Natural killer cell (primary cell): ENCODE data around the gene ZNF391. TPM values are rescaled to one million over a fixed set of nuclear protein-coding genes. Genes with fewer than 3 reads are reported as not detected.

Source experiments
- ATAC-seq, 3 donors: fragments of 150-1000 bp in 2 of 3; fragments of 200-7000 bp in 1 of 3; cut with Tn5 transposase; 1 replicate in 1 of 3; 2 replicates in 2 of 3; pipeline ENCODE4 v1.10.0; 2021; ENCODE audit warnings: mild to moderate bottlenecking in 2 of 3, moderate library complexity in 2 of 3
- DNase-seq, 2 donors: peaks; one replicate each; pipeline versions ENCODE4 v3.0.0 to v3.0.0-alpha.2; 2013 to 2021; ENCODE audit warnings: mixed read lengths in 1 of 2
- H3K27ac ChIP-seq: one replicate; pipeline ENCODE4 v1.5.1; 2013; ENCODE audit warnings: mild to moderate bottlenecking, low read length
- H3K27me3 ChIP-seq: one replicate; pipeline ENCODE4 v1.6.1; 2013; ENCODE audit warnings: low read length; ENCODE audit not compliant: control insufficient read depth, insufficient read depth
- H3K36me3 ChIP-seq: one replicate; pipeline ENCODE4 v1.6.1; 2013; ENCODE audit warnings: low read length; ENCODE audit not compliant: control insufficient read depth, insufficient read depth
- H3K4me1 ChIP-seq: one replicate; pipeline ENCODE4 v1.6.1; 2013; ENCODE audit warnings: low read length; ENCODE audit not compliant: control insufficient read depth, insufficient read depth
- H3K4me3 ChIP-seq: one replicate; pipeline ENCODE4 v1.5.1; 2013; ENCODE audit warnings: low read length
- H3K9me3 ChIP-seq: one replicate; pipeline ENCODE4 v1.6.1; 2013; ENCODE audit warnings: low read length; ENCODE audit not compliant: control insufficient read depth, insufficient read depth
- H3K27ac Mint-ChIP-seq, 2 donors: one replicate each; pipeline ENCODE4 v1.8.0; 2022; ENCODE audit warnings: mild to moderate bottlenecking in 2 of 2, mixed read lengths in 2 of 2, moderate library complexity in 1 of 2
- H3K27me3 Mint-ChIP-seq, 2 donors: one replicate each; pipeline ENCODE4 v1.8.0; 2022; ENCODE audit warnings: low read depth in 2 of 2, mixed read lengths in 2 of 2
- H3K36me3 Mint-ChIP-seq: one replicate; pipeline ENCODE4 v1.8.0; 2022; ENCODE audit warnings: mixed read lengths
- H3K4me1 Mint-ChIP-seq, 2 donors: one replicate each; pipeline ENCODE4 v1.8.0; 2022; ENCODE audit warnings: mixed read lengths in 2 of 2
- H3K4me3 Mint-ChIP-seq: one replicate; pipeline ENCODE4 v1.8.0; 2022; ENCODE audit warnings: mild to moderate bottlenecking, moderate library complexity, mixed read lengths
- H3K9me3 Mint-ChIP-seq, 2 donors: one replicate each; pipeline ENCODE4 v1.8.0; 2022; ENCODE audit warnings: mixed read lengths in 2 of 2
- CTCF ChIP-seq: fragments of 200-600 bp; IDR thresholded peaks from one replicate; pipeline ENCODE4 v1.8.0; 2022; ENCODE audit warnings: antibody characterized with exemption
- WGBS: methylation state at CpG from one replicate; pipeline ENCODE4 v1.1.7; 2013; ENCODE audit warnings: missing lambda C conversion rate; ENCODE audit not compliant: insufficient coverage; 5-methylcytosine and 5-hydroxymethylcytosine counted together
- intact Hi-C: fragments of 100-400 bp; cut with micrococcal nuclease; formaldehyde crosslinking; loops from one replicate; pipeline ENCODE4 v1.14.2; 2022
- total RNA-seq, 4 donors: library from RNA; stranded (reverse); fragments of 120-200 nt in 1 of 4; gene quantifications; one replicate each; pipeline versions ENCODE4 v1.2.3 to v1.2.4, GENCODE V29; 2013 to 2022

The ZNF391 gene
- total RNA-seq, 3 donors from 2014 or later (not counting 1 experiment from before 2014, with no cell fraction given), result 0.18 to 0.83 (median 0.19) TPM

GRCh38 chr6:27428966-27429365 lies 40.4 kb downstream of the ZNF391 start:
- Mint-ChIP-seq H3K4me3 (no peak overlapping the region), H3K9me3 (peaks cover 7 to 9% of the 10 kb centered on the region in 2 donors), H3K27ac (no peak overlapping the region), H3K36me3 (peaks cover 8% of the 10 kb centered on the region), H3K4me1 (no peaks in the 10 kb centered on the region), H3K27me3 (peaks cover 3 to 6% of the 10 kb centered on the region in 2 donors)
- no peak overlapping the region for H3K4me3 ChIP-seq
- ATAC-seq (no peak), DNase-seq (no peak)
- intact Hi-C loops, result no loop called here
- H3K27ac ChIP-seq, result no peak overlapping the region
- no peaks in the 10 kb centered on the region for H3K4me1 ChIP-seq
- 90% methylated on average over 1 of the region's 2 CpGs for WGBS
- no peaks in the 10 kb centered on the region for H3K36me3 ChIP-seq
- no peak for TF ChIP-seq CTCF
- H3K27me3 ChIP-seq, result no peaks in the 10 kb centered on the region
- H3K9me3 ChIP-seq, result peaks cover 3% of the 10 kb centered on the region

- no peak overlapping the region for H3K4me3 Mint-ChIP-seq
- intact Hi-C loops, result no loop called here
- DNase-seq, result no peak
- Histone ChIP-seq H3K4me3 (no peak overlapping the region), H3K36me3 (no peaks in the 10 kb centered on the region), H3K27me3 (no peaks in the 10 kb centered on the region), H3K27ac (no peak overlapping the region), H3K4me1 (no peaks in the 10 kb centered on the region), H3K9me3 (peaks cover 3% of the 10 kb centered on the region)
- 100% methylated on average over 1 of the region's 1 CpG for WGBS
- ATAC-seq, result no peak
- no peaks in the 10 kb centered on the region for H3K4me1 Mint-ChIP-seq
- H3K27ac Mint-ChIP-seq, result no peak overlapping the region
- H3K27me3 Mint-ChIP-seq, result peaks cover 6 to 10% of the 10 kb centered on the region in 2 donors
- peaks cover 29% of the 10 kb centered on the region for H3K36me3 Mint-ChIP-seq
- no peak for TF ChIP-seq CTCF
- peaks cover 19 to 23% of the 10 kb centered on the region in 2 donors for H3K9me3 Mint-ChIP-seq
Measured at GRCh38 chr6:27433714-27434113, 45.2 kb downstream of the ZNF391 start.

- no peak for TF ChIP-seq CTCF
- no peaks in the 10 kb centered on the region for H3K4me1 Mint-ChIP-seq
- intact Hi-C loops, result no loop called here
- H3K27ac Mint-ChIP-seq, result no peak overlapping the region
- H3K9me3 Mint-ChIP-seq, result peaks cover 13 to 20% of the 10 kb centered on the region in 2 donors
- Histone ChIP-seq H3K9me3 (peaks cover 14% of the 10 kb centered on the region), H3K27me3 (no peaks in the 10 kb centered on the region), H3K27ac (no peak overlapping the region), H3K4me3 (no peak overlapping the region), H3K4me1 (no peaks in the 10 kb centered on the region), H3K36me3 (no peaks in the 10 kb centered on the region)
- H3K27me3 Mint-ChIP-seq, result peaks cover 0 to 8% of the 10 kb centered on the region in 2 donors
- ATAC-seq (no peak), DNase-seq (no peak)
- H3K4me3 Mint-ChIP-seq, result no peak overlapping the region
- peaks cover 24% of the 10 kb centered on the region for H3K36me3 Mint-ChIP-seq
- 98% methylated on average over 3 of the region's 4 CpGs for WGBS
Measured at GRCh38 chr6:27439371-27439770, 50.8 kb downstream of the ZNF391 start.

- intact Hi-C loops, result no loop called here
- no peak overlapping the region for H3K4me3 ChIP-seq
- Mint-ChIP-seq H3K4me1 (no peaks in the 10 kb centered on the region), H3K9me3 (peaks cover 10 to 12% of the 10 kb centered on the region in 2 donors), H3K4me3 (no peak overlapping the region), H3K27ac (no peak overlapping the region), H3K36me3 (peaks cover 16% of the 10 kb centered on the region), H3K27me3 (peaks cover 0 to 1% of the 10 kb centered on the region in 2 donors)
- WGBS, result 100% methylated on average over 3 of the region's 3 CpGs
- H3K27me3 ChIP-seq, result no peaks in the 10 kb centered on the region
- peaks cover 16% of the 10 kb centered on the region for H3K9me3 ChIP-seq
- TF ChIP-seq CTCF, result no peak
- H3K27ac ChIP-seq, result no peak overlapping the region
- H3K36me3 ChIP-seq, result no peaks in the 10 kb centered on the region
- no peaks in the 10 kb centered on the region for H3K4me1 ChIP-seq
- ATAC-seq (no peak), DNase-seq (no peak)
Measured at GRCh38 chr6:27441001-27441400, 52.4 kb downstream of the ZNF391 start.
